Hematopoietic multipotent progenitor cell treated with erythropoietin and hydrocortisone succinate and interleukin-3 and kit ligand, for 6 days (in vitro differentiated cells): Measurements from ENCODE around the gene LRP1B.
"Not testable (repeated sequence)": the region's sequence is repeated elsewhere in the genome, so short reads cannot be mapped to it uniquely, and the experiment has no call there.

Experiments
- DNase-seq: peaks from one replicate; pipeline ENCODE4 v3.0.0-alpha.2; 2015

LRP1B gene

DNA sequence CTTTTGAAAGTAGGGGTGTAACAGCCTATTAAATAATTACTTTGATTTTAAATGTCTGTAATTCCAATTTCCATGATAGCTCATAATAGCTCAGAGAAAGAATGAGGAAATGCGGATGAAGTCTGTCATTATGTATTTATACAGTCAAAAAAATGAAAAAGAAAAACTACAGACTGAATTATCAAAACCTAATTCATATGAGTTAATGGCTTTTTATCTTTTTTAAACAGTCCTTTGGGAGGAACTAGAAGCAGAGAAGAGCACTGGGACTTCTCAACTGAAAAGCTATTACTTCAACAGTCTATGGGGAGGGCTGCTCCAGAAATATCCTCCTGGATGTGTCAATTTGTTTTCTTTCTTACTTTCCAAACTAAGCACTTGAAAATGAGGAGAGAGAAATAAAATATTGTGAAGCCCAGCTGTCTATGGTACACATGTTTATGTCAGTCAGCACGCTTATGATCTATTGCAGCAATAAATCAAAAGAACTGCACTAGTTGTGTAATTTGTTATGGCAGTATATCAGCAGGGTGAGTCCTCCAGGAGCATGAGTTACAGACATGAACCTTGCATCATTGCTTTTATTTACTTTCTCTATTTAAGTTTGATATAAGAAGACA lies 1550.2 kb downstream of the LRP1B start:
- no peak for DNase-seq

DNA sequence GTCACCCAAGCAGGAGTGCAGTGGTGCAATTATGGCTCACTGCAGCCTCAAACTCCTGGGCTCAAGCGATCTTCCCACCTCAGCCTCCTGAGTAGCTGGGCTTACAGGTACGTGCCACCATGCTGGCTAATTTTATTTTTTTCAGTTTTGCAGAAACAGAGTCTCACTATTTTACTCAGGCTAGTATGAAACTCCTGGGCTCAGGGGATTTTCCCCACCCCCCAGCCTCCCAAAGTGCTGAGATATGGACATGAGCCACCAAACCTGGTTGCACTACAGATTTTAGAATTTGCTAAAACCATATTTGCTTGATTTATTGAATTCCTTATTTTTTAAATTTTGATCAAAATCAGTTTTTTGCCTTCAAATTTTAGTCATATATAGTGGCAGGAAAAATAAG lies 1553.4 kb downstream of the LRP1B start:
- no peak for DNase-seq

DNA sequence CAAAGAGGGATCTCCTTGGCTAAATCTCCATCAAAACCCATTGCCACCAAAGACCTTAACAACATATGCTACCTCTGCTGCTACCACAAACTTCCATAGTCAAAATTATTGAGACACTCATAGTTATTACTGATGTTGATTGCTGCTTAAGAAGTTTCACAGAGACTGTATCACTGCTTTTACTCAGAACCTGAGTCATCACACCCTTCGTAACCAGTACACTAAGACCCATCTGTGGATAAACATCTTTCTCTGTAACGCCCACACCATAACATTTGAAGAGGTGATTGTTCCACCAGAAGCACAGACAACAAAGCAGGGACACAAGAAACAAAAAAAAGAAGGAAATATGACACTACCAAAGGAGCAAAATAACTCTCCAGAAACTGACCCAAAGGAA lies 1563.1 kb downstream of the LRP1B start:
- DNase-seq, result no peak

DNA sequence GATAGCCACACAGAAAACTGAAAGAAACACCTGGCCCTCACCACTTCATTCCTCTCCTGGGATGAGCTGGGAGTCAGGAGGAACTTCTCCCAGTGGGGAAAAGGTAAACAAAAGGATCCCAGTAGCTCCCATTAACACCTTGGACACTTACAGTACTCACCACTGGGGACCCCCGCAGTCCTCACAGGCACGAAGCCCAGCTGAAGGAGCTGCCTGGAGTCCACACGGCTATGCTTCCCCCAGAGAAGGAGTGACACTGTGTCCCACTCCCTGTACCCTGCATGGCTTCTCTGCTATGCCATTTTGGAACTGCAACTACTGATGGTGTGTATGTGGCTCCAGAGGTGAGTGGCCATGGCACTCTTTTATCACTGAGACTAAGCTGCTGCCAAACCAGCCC lies 1565.1 kb downstream of the LRP1B start:
- DNase-seq, result no peak

DNA sequence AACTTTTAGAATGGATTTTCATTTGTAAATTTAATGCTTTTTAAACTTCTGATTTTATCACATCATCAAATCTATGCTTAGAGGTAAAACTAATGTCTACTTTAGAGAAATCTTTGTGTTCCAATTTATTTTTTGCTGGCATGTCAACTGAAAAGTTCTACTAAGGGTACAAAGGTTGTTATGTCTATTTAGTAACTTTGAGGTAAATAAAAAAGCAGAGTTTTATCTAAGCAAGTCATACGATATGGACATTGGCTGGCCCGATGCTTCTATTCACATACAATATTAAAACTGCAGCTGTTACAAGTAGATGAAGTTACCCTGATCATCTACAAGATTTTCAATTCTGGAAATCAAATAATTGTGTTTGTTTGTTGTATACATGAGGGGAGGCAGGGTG lies 1575.1 kb downstream of the LRP1B start:
- DNase-seq, result no peak

DNA sequence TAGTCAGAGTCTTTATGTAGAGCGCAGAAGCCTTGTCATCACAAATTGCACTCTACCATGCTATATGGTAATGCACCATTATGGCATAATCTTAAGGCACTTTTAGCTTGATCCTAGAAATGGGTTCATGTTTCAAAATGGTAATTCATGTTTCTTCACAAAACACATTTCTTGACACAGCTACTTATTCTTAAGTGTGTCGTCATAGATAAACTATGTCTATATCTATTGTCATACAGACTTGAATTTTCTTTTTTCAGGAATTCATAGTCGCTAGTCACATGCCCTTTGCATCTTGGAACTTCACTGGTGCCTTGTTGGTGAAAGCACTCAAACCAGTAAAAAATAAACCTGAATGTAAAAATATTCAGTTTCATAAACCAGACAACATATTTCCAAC lies 1578.2 kb downstream of the LRP1B start:
- no peak for DNase-seq

DNA sequence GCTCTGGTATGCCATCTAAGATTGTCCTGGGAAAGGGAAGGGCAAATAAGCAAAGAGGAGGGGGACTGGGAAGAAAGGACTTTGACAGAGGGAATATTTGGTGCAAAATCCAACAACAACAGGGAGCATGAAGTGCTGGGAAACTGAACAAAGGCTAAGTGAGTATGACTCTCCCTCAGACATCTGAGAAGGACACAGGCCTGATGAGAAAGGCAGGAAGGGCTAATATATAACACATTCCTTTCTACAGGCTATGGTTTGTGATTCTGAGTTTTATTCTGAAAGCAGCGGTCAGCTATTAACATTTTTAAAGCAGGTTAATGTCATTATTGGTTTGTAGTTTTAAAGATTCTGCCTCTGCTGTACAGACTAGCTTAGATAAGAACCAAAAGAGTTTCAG lies 1579.5 kb downstream of the LRP1B start:
- DNase-seq, result no peak

DNA sequence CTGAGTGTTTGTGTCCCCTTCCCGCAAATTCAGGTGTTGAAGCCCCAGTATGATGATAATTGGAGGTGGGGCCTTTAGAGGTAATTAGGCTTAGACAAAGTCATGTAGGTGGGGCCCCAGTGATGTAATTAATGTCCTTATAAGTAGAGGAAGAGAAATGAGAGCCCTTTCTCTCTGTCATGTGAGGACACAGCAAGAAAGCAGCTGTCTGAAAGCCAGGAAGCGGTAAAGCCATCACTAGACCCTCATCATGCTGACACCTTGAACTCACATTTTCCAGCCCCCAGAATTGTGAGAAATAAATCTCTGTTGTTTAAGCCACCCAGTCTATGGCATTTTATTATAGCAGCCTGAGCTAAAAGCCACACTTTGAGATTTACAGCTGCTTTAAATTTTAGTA lies 1580.0 kb downstream of the LRP1B start:
- no peak for DNase-seq

DNA sequence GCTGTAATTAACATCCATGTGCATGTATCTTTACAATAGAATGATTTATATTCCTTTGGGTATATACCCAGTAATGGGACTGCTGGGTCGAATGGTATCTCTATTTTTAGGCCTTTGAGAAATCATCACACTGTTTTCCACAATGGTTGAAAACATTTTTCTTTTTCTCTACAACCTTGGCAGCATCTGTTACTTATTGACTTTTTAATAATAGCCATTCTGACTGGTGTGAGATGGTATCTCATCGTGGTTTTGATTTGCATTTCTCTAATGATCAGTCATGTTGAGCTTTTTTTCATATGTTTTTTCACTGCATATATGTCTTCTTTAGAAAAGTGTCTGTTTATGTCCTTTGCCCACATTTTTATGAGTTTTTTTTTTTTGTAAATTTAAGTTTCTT lies 1586.0 kb downstream of the LRP1B start:
- not testable (repeated sequence) for DNase-seq

DNA sequence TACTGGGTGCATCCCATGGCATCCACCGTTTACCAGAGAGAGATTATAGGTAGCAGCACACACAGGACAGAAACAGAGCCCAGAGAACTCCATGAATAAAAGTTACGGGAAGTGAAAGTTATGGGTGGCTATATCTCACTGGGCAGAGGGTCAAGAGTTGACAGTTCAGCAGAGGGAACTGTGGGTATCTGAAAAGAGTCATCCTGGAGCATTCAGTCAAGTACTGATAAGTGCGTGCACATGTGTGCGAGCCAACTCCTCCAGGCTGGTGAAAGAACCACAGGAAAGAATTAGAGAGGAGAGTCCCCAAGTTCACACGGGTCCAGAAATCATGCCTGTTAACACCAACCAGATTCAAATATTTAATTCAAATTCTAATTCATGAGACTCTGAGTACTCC lies 1588.2 kb downstream of the LRP1B start:
- no peak for DNase-seq

DNA sequence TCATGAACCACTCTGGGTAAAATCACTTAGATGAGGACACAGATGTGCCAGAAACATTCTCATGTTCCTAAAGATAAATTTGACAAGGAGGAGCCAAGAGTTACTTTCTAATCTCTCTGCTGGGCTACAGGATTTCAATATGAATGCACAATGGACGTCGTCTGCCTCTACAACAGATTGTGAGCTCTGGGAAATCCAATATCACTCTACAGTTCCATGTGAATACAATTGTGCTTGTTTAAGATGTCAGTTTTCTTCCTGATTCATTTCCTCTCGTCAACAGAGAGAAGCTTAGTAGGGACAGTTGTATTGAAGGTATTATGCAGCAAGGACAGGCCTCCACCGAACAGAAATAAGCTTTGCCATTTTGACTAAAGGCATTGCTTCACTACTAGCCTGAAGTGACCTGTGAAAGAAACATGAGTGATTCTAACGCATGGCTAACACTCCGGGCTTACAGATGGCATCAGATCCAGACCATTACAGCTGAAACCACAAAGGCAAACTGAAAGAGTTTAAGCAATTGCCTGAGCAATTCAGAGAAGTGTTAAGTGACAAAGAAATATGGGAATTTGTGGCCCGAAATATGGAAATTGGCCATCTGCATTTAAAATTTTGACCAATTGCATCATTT lies 1591.5 kb downstream of the LRP1B start:
- no peak for DNase-seq

DNA sequence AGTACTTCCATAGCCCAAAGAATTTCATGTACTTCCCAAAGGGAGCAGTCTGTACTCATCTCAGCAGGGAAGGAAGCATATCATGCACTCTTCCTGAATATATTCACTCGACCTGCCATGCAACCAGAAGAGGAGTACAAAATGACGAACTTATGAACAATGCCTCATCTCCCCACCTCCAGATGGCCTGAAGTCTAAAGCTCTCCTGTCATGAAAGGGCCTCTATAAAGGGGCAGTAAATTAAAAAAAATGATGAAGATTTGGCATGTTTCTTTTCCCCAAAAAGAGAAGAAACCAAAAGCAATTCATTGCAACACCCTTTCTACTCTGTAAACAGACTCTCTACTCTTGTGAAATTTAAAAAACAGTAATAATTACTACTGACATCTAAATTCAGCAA lies 1601.1 kb downstream of the LRP1B start:
- DNase-seq, result no peak

DNA sequence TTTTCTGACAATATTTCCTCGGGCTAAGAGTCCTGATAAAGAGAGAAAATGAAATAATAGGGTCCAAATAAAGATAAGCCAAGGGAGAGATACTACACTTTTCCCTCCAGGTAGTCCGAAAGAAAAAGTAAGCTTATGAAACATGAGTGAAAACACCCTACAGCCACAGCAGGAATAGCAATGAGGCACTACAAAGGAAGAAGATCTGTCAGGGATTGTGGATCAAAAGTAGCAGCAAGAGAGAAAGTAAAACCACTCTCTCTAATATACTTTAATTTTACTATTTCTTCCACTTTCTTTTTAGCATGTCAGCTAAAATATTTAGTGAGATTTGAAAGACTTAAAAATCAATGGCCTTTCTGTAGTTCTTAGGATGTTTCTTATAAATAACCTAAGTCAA lies 1601.8 kb downstream of the LRP1B start:
- DNase-seq, result no peak

DNA sequence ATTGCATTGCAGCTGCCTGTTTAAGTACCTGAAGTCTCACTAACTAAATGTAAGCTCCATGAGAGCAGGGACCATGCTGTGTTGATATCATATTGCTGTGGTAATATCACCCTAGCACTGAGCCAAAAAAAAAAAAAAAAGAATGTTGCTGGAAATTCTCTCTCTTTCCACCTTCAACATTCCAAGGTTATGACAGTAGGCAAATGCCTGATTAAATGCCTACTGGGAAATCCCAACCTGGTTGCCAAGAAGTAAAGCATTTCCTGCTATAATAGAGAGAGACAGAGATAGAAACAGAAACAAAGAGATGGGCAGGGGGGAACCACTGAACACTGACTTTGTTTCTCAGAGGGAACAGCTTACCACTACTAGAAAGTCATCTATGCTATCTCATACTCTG lies 1604.2 kb downstream of the LRP1B start:
- DNase-seq, result no peak

DNA sequence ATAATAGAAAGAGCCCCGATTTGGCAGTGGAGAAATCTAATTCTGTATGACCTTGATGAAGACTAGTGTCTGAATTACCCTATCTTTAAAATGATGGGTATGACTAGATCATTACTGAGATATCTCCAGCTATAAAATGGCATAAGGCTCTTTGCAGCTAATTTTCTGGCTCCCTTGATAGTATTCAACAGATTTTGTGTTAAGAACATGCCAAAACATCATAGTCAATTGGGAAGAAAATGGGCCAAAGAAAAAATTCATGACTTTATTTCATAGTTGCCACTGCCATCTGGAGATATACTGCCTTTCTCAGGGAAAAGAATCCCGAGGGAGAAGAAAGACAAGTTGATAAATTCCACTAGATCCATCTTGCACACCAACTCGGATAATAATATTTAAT lies 1618.7 kb downstream of the LRP1B start:
- no peak for DNase-seq

DNA sequence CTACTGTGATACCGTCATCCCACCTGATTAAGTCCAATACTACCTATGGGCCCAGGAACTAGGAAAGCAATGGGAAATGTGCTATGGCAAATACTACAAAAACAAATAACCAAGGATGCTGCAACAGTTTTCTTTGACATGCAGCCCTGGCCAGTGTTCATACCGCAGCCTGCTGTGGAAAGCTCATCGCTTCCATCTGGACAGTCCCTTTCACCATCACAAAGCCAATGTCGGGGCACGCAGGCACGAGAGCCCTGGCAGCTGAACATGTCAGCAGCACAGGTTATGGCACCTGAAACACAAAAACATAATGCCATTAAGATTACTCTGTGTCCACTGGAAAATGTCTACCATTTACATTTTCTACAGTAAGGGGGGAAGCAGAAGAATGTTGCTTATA lies 1621.1 kb downstream of the LRP1B start:
- no peak for DNase-seq

DNA sequence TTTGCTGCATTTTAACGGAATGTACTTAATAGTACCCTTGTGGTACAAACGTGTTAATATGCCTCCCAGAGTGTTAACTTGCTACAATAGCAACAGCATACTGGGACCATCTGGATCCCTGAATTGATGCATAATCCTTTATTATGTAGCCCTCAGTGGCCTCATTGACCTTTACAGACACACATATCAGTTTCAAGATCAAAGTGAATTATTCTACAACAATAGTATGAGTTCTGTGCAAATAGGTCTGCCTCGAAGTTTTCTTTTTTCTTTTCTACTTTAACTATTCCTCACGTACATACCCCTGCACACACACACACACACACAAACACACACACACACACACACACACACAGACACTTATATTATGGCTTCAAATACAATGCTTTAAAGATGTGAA lies 1622.1 kb downstream of the LRP1B start:
- DNase-seq, result no peak

DNA sequence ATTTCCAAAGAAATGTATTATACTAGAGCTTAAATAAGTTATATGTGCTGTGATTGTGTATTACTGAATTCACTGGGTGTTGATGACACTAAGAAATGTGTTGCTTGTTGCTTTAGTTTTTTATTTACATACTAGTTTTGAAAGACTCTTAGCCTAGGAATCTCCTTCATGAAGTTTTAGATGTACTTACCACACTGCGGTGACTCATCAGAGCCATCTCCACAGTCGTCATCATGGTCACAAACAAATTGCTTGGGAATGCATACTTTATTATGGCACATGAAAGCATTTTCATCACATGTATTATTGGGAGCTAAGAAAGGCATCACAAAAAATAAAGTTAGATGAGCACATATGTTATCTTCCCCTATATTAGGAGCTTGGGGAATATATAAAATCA lies 1624.2 kb downstream of the LRP1B start:
- no peak for DNase-seq

DNA sequence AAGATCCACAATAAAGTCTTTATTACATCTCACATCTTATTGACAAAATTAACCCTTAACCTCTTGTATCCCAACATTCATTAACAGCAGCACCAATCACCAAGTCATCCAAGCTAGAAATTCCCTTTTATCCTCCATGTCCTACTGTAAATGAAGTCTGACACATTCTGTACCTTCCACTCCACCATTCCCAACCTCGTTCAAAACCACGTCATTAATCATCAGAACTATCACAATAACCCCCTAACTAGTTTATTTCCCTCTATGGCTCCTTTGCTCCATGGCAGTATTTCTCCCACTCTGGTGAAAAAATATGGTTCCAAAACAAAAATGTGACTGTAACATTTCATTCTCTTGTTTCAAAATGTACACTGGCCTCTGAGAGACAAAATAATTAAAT lies 1626.2 kb downstream of the LRP1B start:
- DNase-seq, result no peak

DNA sequence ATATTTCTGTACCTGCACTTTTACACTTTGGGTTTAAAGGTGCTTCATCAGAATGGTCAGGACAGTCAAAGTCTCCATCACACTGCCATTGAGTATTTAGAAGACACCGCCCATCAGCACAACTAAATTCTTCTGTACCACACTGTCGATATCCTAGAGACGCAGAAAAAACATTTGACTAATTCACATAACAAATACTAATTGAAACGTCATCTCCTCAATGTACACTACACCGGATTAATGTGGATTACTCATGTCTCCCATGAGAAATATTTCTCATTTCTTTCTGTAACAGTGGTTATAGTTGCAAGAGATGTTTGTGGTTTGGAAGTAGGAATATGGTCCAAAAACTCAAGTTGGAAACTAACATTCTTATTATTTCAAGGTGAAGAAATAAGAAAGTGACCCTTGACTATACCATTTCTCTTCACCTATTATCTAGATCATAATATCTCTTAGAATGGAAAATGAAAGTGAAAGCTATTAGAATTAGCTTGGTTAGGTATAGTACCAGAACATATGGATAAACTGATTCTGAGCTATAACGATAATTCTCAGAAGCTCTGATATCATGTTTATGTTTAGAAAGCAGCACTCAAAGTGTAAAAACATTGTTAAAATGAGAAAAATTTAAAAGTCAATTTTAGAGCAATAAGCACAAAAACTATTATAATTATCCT lies 1627.7 kb downstream of the LRP1B start:
- no peak for DNase-seq

DNA sequence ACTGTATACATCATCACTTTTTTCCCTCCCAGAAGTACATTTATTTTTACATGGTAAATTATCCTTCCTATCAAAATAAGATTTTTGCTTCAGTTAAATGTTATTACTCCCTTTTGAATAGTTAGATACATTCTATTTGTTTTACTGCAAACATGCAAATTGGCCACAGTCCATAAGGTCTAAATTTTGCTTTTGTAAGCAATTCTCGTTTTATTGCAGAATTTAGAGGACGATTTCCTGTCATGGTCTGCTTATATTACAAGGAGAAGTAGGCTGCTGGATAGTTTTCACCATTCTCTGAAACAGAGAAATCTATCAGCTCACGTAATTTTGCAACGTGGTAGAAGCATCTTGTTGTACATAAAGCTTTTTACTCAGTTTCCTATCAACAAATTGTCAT lies 1632.5 kb downstream of the LRP1B start:
- no peak for DNase-seq

DNA sequence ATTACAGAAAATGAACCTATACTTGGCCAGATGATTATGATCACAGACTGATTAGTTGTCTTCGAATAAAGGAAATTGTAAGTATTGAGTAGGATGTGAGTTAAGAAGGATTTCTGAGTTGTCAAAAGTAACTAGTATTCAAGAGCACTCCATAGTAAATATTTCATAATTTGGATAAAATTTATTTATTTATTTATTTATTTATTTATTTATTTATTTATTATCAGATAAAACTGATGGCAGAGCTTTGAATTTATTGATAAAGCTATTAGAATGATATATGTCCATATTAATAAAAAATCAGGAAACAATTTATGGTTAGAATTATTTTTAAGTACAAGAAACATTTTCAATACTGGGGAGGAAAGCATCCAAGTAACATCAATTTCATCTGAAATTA lies 1634.1 kb downstream of the LRP1B start:
- no peak for DNase-seq

DNA sequence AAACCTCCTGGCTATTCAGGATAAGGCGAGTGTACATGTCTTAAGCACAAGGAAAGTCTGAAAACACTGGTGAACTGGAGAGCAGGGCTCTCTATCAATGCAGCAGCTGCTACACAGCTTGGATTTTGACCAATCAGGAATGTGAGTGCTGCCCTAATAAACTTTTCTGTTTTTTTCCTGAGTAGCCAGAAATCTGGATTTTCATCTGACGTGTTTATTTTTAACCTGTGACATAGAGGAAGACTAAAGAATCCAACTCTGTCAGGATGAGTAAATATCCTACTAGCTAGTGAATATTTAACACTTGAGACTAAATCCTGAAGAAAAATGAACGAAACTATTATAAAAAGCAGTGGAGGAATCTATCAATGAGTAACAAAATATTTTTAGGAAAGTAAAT lies 1638.9 kb downstream of the LRP1B start:
- DNase-seq, result no peak

DNA sequence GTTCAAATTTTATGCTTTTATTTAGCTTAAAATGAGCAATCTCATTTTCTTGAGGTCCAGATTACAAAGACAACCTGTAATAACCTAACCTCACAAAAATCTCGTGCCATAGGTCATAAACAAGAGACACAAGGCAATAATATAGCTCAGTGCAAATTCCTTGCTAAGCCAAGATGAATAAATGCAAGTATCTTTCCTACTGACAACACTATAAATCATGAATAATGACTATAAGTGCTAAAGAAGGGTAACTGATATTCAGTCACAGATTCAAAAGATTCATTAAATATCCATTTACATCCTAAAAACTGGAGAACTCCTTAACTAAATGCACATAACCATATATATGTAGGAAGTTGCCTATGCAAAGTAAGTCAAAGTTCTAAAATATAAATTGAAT lies 1641.6 kb downstream of the LRP1B start:
- no peak for DNase-seq

DNA sequence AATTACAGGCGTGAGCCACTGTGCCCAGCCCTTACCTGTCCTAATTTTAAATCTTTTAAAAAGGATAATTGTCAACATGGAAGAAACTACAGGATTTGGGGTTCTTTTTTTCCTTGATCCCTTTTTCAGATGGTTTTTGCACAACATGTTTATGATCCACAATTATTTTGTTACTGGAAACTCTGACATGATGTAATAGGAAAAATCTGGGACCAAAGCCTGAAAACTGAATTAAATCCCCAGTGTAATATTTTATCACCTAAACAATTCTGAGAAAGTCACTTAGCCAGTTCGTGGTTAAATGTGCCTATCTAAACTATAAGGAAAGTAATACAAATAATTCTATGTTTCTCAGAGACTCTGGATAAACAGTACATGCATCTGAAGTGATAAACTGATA lies 1649.7 kb downstream of the LRP1B start:
- no peak for DNase-seq
